GM12864 (cell line): ENCODE results near the gene TMIGD2.
"Not testable (repeated sequence)": the region's sequence is repeated elsewhere in the genome, so short reads cannot be mapped to it uniquely, and the experiment has no call there.

Experiments
- DNase-seq: peaks from one replicate; pipeline ENCODE4 v3.0.0-alpha.2; 2011; ENCODE audit warnings: low read depth
- H3K4me3 ChIP-seq: 2 replicates; pipeline ENCODE4 v1.5.1; 2011; ENCODE audit warnings: mild to moderate bottlenecking, low read depth, low read length, control low read depth
- CTCF ChIP-seq: IDR thresholded peaks from 2 replicates; pipeline ENCODE4 v1.5.1; 2011; ENCODE audit warnings: low read depth, mild to moderate bottlenecking, moderate library complexity, low read length, control low read depth, inconsistent platforms; ENCODE audit errors: missing control alignments

The TMIGD2 gene, protein sequence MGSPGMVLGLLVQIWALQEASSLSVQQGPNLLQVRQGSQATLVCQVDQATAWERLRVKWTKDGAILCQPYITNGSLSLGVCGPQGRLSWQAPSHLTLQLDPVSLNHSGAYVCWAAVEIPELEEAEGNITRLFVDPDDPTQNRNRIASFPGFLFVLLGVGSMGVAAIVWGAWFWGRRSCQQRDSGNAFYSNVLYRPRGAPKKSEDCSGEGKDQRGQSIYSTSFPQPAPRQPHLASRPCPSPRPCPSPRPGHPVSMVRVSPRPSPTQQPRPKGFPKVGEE

DNA sequence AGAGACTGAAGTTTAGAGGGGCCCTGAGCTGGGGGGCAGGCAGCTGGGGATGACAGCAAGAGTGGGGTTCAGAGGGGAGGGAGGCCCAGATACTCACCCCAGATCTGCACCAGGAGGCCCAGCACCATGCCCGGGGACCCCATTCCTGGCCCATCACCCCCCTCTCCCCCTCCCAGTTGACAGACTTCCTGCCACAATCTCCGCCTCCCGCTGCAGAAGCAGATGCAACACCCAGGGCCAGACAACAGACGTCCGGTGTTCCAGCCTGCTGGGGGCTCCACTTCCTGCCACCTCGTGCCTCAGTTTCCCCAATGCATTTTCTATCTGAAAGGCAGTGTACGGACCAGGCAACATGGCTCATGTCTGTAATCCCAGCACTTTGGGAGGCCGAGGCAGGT is at the start of gene TMIGD2:
TSS of gene TMIGD2 (minus strand) at position 147 of the 398 bp plus-strand sequence. CDS start at position 143, 4 bp downstream.
- no peak for DNase-seq
- TF ChIP-seq CTCF: no peak
- H3K4me3 ChIP-seq: no peak within 1 kb of the TSS

GRCh38 chr19:4350726-4351125 is 48.5 kb upstream of the TMIGD2 start:
- no peak for TF ChIP-seq CTCF
- no peak for DNase-seq
- no peak overlapping the region for H3K4me3 ChIP-seq

GRCh38 chr19:4350111-4350510 is 47.9 kb upstream of the TMIGD2 start:
- TF ChIP-seq CTCF: no peak
- no peak overlapping the region for H3K4me3 ChIP-seq
- DNase-seq: no peak

DNA sequence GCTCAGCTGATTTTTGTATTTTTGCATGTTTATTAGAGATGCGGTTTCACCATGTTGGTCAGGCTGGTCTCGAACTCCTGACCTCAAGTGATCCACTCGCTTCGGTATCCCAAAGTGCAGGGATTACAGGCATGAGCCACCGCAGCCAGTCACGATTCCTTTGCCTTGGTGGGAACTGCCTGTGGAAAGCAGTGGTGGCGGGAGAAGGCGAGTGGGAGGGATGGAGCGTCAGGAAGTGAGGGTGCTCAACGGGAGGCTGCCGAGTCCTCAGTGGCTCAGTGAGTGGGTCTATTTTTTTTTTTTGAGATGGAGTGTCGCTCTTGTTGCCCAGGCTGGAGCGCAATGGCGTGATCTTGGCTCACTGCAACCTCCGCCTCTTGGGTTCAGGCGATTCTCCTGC is 47.0 kb upstream of the TMIGD2 start:
- H3K4me3 ChIP-seq, DNase-seq: not testable (repeated sequence)

GRCh38 chr19:4347521-4347920 is 45.3 kb upstream of the TMIGD2 start:
- TF ChIP-seq CTCF: no peak
- DNase-seq: no peak
- H3K4me3 ChIP-seq: no peak overlapping the region

- TF ChIP-seq CTCF: no peak
- no peak overlapping the region for H3K4me3 ChIP-seq
- DNase-seq: no peak
Observed at GRCh38 chr19:4346020-4346383, 43.8 kb upstream of the TMIGD2 start.

- no peak overlapping the region for H3K4me3 ChIP-seq
- TF ChIP-seq CTCF: no peak
- DNase-seq: no peak
Observed at GRCh38 chr19:4345342-4346019, 43.3 kb upstream of the TMIGD2 start.
